Smooth muscle cell (in vitro differentiated cells): Measurements from ENCODE around the gene NPHP1. TPM values are rescaled to one million over a fixed set of nuclear protein-coding genes. Genes with fewer than 3 reads are reported as not detected.
"Not testable (repeated sequence)": the region's sequence is repeated elsewhere in the genome, so short reads cannot be mapped to it uniquely, and the experiment has no call there.

ENCODE experiments used
- DNase-seq: peaks from one replicate; lab custom pipeline; 2025; ENCODE audit not compliant: unreplicated experiment; lab: John Stamatoyannopoulos, UW
- H2AFZ ChIP-seq: fragments of 200-600 bp; sonication (generic); 2 replicates; pipeline ENCODE4 v1.6.0; 2016; ENCODE audit warnings: antibody characterized with exemption, low read depth, mild to moderate bottlenecking
- H3F3A ChIP-seq: fragments of 200-600 bp; sonication (generic); 2 replicates; pipeline ENCODE4 v1.6.0; 2017; ENCODE audit warnings: antibody characterized with exemption, low read depth
- H3K27ac ChIP-seq: fragments of 200-600 bp; sonication (generic); 2 replicates; pipeline ENCODE4 v1.5.1; 2016; ENCODE audit warnings: low read depth, mild to moderate bottlenecking
- H3K27me3 ChIP-seq: fragments of 200-600 bp; sonication (generic); 2 replicates; pipeline ENCODE4 v1.6.1; 2016; ENCODE audit warnings: low read depth, mild to moderate bottlenecking
- H3K36me3 ChIP-seq: fragments of 200-600 bp; sonication (generic); 2 replicates; pipeline ENCODE4 v1.5.1; 2016; ENCODE audit warnings: low read depth
- H3K4me1 ChIP-seq: fragments of 200-600 bp; sonication (generic); 2 replicates; pipeline ENCODE4 v1.5.1; 2016; ENCODE audit warnings: low read depth
- H3K4me2 ChIP-seq: fragments of 200-600 bp; sonication (generic); 2 replicates; pipeline ENCODE4 v1.6.0; 2016; ENCODE audit warnings: mild to moderate bottlenecking
- H3K4me3 ChIP-seq: fragments of 200-600 bp; sonication (generic); 2 replicates; pipeline ENCODE4 v1.5.1; 2016; ENCODE audit warnings: mild to moderate bottlenecking
- H3K79me2 ChIP-seq: fragments of 200-600 bp; sonication (generic); 2 replicates; pipeline ENCODE4 v1.6.0; 2016; ENCODE audit warnings: low read depth, mild to moderate bottlenecking
- H3K9ac ChIP-seq: fragments of 200-600 bp; sonication (generic); 2 replicates; pipeline ENCODE4 v1.6.0; 2016; ENCODE audit warnings: low read depth
- H3K9me3 ChIP-seq: fragments of 200-600 bp; sonication (generic); replicated peaks from 2 replicates; pipeline ENCODE4 v1.5.1; 2016; ENCODE audit warnings: low read depth
- H4K20me1 ChIP-seq: fragments of 200-600 bp; sonication (generic); 2 replicates; pipeline ENCODE4 v1.6.0; 2016; ENCODE audit warnings: low read depth
- CTCF ChIP-seq: fragments of 200-600 bp; sonication (generic); IDR thresholded peaks from 2 replicates; pipeline ENCODE4 v1.5.1; 2017; ENCODE audit warnings: borderline replicate concordance, mild to moderate bottlenecking, antibody characterized with exemption; ENCODE audit not compliant: insufficient read depth, poor library complexity, severe bottlenecking
- WGBS: methylation state at CpG from one replicate; pipeline ENCODE4 v1.1.7; 2016; ENCODE audit warnings: low lambda C conversion rate; 5-methylcytosine and 5-hydroxymethylcytosine counted together
- polyA plus RNA-seq: library from polyadenylated mRNA; unstranded; fragments of >200 nt; fragmentation: Nextera tagmentation; extraction: Ambion mirVana; gene quantifications from 2 replicates; pipeline ENCODE4 v1.2.1, GENCODE V29; 2016
- total RNA-seq: library from RNA; depleted of rRNA; stranded (reverse); fragments of >200 nt; gene quantifications from 2 replicates; pipeline ENCODE4 v1.2.3, GENCODE V29; 2014

Gene NPHP1
- total and polyA plus RNA-seq, 2 experiments from 2014 or later, result 7.0 to 7.7 TPM

GRCh38 chr2:110216803-110217202 is 12.0 kb upstream of the NPHP1 start:
- no peak overlapping the region for H2AFZ ChIP-seq
- TF ChIP-seq CTCF, result no peak
- H3K79me2 ChIP-seq, result peaks cover 8% of the 10 kb centered on the region
- no peak overlapping the region for H3K4me3 ChIP-seq
- H3K27me3 ChIP-seq, result peaks cover 11% of the 10 kb centered on the region
- H3K4me2 ChIP-seq, result no peak overlapping the region
- H3K9me3 ChIP-seq, result no peaks in the 10 kb centered on the region
- H3F3A ChIP-seq, result no peaks in the 10 kb centered on the region
- H3K9ac ChIP-seq, result no peak overlapping the region
- no peak overlapping the region for H3K27ac ChIP-seq
- no peaks in the 10 kb centered on the region for H3K4me1 ChIP-seq
- no peaks in the 10 kb centered on the region for H4K20me1 ChIP-seq
- DNase-seq, result no peak
- no peaks in the 10 kb centered on the region for H3K36me3 ChIP-seq

GRCh38 chr2:110216199-110216598 is 11.4 kb upstream of the NPHP1 start:
- H3K4me2 ChIP-seq, result no peak overlapping the region
- H3K27ac ChIP-seq, result no peak overlapping the region
- H2AFZ ChIP-seq, result no peak overlapping the region
- H3K36me3 ChIP-seq, result no peaks in the 10 kb centered on the region
- H3K79me2 ChIP-seq, result peaks cover 8% of the 10 kb centered on the region
- 85% methylated on average over 3 of the region's 3 CpGs for WGBS
- peaks cover 6% of the 10 kb centered on the region for H3K4me1 ChIP-seq
- H3K9me3 ChIP-seq, result no peaks in the 10 kb centered on the region
- no peak for DNase-seq
- no peak overlapping the region for H3K4me3 ChIP-seq
- TF ChIP-seq CTCF, result no peak
- H3K9ac ChIP-seq, result no peak overlapping the region
- no peaks in the 10 kb centered on the region for H3F3A ChIP-seq
- no peaks in the 10 kb centered on the region for H4K20me1 ChIP-seq
- H3K27me3 ChIP-seq, result peaks cover 11% of the 10 kb centered on the region

- H3K4me2 ChIP-seq, result no peak overlapping the region
- H3K27me3 ChIP-seq, result peaks cover 11% of the 10 kb centered on the region
- peaks cover 8% of the 10 kb centered on the region for H3K79me2 ChIP-seq
- peaks cover 6% of the 10 kb centered on the region for H3K4me1 ChIP-seq
- no peaks in the 10 kb centered on the region for H4K20me1 ChIP-seq
- no peak overlapping the region for H2AFZ ChIP-seq
- H3K9me3 ChIP-seq, result no peaks in the 10 kb centered on the region
- H3K27ac ChIP-seq, result no peak overlapping the region
- H3K36me3 ChIP-seq, result no peaks in the 10 kb centered on the region
- 85% methylated on average over 4 of the region's 4 CpGs for WGBS
- TF ChIP-seq CTCF, result no peak
- no peaks in the 10 kb centered on the region for H3F3A ChIP-seq
- H3K4me3 ChIP-seq, result no peak overlapping the region
- no peak for DNase-seq
- no peak overlapping the region for H3K9ac ChIP-seq
These were observed 10.8 kb upstream of the NPHP1 start for GRCh38 chr2:110215566-110216158.

- H3K9ac ChIP-seq, result no peak overlapping the region
- peaks cover 6% of the 10 kb centered on the region for H3K4me1 ChIP-seq
- TF ChIP-seq CTCF, result no peak
- H3K36me3 ChIP-seq, result no peaks in the 10 kb centered on the region
- DNase-seq, result no peak
- WGBS, result 80% methylated on average over 2 of the region's 2 CpGs
- H3K27me3 ChIP-seq, result peaks cover 11% of the 10 kb centered on the region
- H4K20me1 ChIP-seq, result no peaks in the 10 kb centered on the region
- no peak overlapping the region for H3K4me3 ChIP-seq
- H3F3A ChIP-seq, result no peaks in the 10 kb centered on the region
- no peak overlapping the region for H2AFZ ChIP-seq
- H3K79me2 ChIP-seq, result peaks cover 8% of the 10 kb centered on the region
- no peak overlapping the region for H3K27ac ChIP-seq
- no peaks in the 10 kb centered on the region for H3K9me3 ChIP-seq
- H3K4me2 ChIP-seq, result no peak overlapping the region
These were observed 10.3 kb upstream of the NPHP1 start for GRCh38 chr2:110215091-110215490.

- not testable (repeated sequence) for H3K36me3 ChIP-seq, H3K4me3 ChIP-seq
These were observed 8.7 kb upstream of the NPHP1 start for GRCh38 chr2:110213522-110213921.

More at GRCh38 chr2:110213522-110213921, 8.7 kb upstream of the NPHP1 start:
- Histone ChIP-seq H3K27me3 (peaks cover 11% of the 10 kb centered on the region), H2AFZ (peak overlapping the region; percentile 2)
- H4K20me1 ChIP-seq, H3K9ac ChIP-seq, H3K4me2 ChIP-seq, DNase-seq, H3F3A ChIP-seq, H3K79me2 ChIP-seq, H3K27ac ChIP-seq, H3K9me3 ChIP-seq, H3K4me1 ChIP-seq: not testable (repeated sequence)
- WGBS, result 62% methylated on average over 3 of the region's 3 CpGs
